H4 (cell line): ENCODE results near the gene RNF212B. TPM values are rescaled to one million over a fixed set of nuclear protein-coding genes. Genes with fewer than 3 reads are reported as not detected.

Source experiments
- DNase-seq: peaks from one replicate; pipeline ENCODE4 v3.0.0-alpha.2; 2015; ENCODE audit warnings: low spot score
- total RNA-seq: library from RNA; depleted of rRNA; stranded (reverse); fragments of >200 nt; shearing (Covaris generic); gene quantifications from 2 replicates; pipeline ENCODE4 v1.2.3, GENCODE V29; 2014; rRNA removed

Gene RNF212B
- total RNA-seq, 1 experiment from 2014 or later = not detected

- peak; percentile 99 for DNase-seq
Measured at GRCh38 chr14:23320584-23321571, 83.1 kb downstream of the RNF212B start, which contains the start of gene PABPN1. Gene PABPN1 (plus strand): TSS chr14:23321457. CDS start chr14:23321470, 13 bp downstream.

DNA sequence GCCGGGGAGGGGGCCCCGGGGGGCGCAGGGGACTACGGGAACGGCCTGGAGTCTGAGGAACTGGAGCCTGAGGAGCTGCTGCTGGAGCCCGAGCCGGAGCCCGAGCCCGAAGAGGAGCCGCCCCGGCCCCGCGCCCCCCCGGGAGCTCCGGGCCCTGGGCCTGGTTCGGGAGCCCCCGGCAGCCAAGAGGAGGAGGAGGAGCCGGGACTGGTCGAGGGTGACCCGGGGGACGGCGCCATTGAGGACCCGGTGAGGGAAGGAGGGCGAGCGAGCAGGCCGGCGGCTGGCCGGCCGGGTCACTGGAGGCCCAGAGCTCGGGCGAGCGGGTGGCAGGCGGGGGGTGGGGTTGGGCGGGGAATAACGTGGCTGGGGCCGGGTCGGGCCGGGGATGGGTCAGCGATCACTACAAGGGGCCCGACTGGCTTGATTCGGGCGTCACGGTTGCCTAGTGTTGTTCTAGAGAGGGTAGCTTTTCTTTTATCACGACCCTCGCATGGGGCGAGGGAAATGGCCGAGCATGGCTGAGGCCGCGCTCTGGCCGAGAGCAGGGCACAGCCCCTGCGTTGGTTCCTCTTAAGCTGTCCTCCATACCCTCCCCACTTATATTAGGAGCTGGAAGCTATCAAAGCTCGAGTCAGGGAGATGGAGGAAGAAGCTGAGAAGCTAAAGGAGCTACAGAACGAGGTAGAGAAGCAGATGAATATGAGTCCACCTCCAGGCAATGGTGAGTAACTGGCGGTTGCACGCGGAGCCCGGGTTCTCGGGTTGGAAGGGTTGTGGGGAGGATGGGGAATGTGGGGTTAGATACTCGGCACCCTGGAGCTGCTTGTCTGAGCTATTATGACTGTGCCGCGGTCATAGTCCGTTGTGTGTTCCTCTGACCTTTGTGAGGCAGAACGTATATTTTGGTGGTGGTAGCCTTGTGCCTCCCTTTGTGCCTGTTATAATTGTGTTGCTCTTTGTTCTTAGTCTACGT is 84.1 kb downstream of the RNF212B start:
- no peak for DNase-seq

Other genes with a start within 250 kb of the RNF212B start
- 6.9 and 15.1 TPM in 2 replicates for gene C14orf93, start 227.8 kb upstream of the RNF212B start, total RNA-seq
- gene PSMB5, start 203.0 kb upstream of the RNF212B start, total RNA-seq = 444 and 478 TPM in 2 replicates
- not detected in 2 replicates for gene PSMB11, start 195.7 kb upstream of the RNF212B start, total RNA-seq
- gene CDH24, start 180.4 kb upstream of the RNF212B start, total RNA-seq = 2.9 and 3.3 TPM in 2 replicates
- 37.3 and 43.9 TPM in 2 replicates for gene ACIN1, start 142.8 kb upstream of the RNF212B start, total RNA-seq
- 71.4 and 93.4 TPM in 2 replicates for gene C14orf119, start 142.4 kb upstream of the RNF212B start, total RNA-seq
- not detected in 2 replicates for gene CIROP, start 132.9 kb upstream of the RNF212B start, total RNA-seq
- not detected in 2 replicates for gene CEBPE, start 118.7 kb upstream of the RNF212B start, total RNA-seq
- 5.2 and 5.6 TPM in 2 replicates for gene SLC7A8, start 54.3 kb upstream of the RNF212B start, total RNA-seq
- 9.8 and 11.4 TPM in 2 replicates for gene HOMEZ, start 48.2 kb downstream of the RNF212B start, total RNA-seq
- 2.8 and 4.6 TPM in 2 replicates for gene PPP1R3E, start 64.9 kb downstream of the RNF212B start, total RNA-seq
- gene BCL2L2, start 68.9 kb downstream of the RNF212B start, total RNA-seq = 9.7 and 14.5 TPM in 2 replicates
- gene PABPN1, start 83.5 kb downstream of the RNF212B start, total RNA-seq = 101 and 109 TPM in 2 replicates
- gene SLC22A17, start 115.0 kb downstream of the RNF212B start, total RNA-seq = 4.6 and 5.3 TPM in 2 replicates
- gene EFS, start 127.2 kb downstream of the RNF212B start, total RNA-seq = not detected in 2 replicates
- gene IL25, start 134.9 kb downstream of the RNF212B start, total RNA-seq = not detected in 2 replicates
- gene CMTM5, start 139.1 kb downstream of the RNF212B start, total RNA-seq = not detected in 2 replicates
- not detected in 2 replicates for gene MYH6, start 170.3 kb downstream of the RNF212B start, total RNA-seq
- gene MYH7, start 197.7 kb downstream of the RNF212B start, total RNA-seq = not detected in 2 replicates
- gene NGDN, start 231.8 kb downstream of the RNF212B start, total RNA-seq = 65.3 and 80.2 TPM in 2 replicates